ENCODE data around the gene EML5. TPM values are rescaled to one million over a fixed set of nuclear protein-coding genes. Genes with fewer than 3 reads are reported as not detected.

EML5 gene
- total and polyA plus RNA-seq, 2 donors (not counting 1 experiment from before 2014, with no cell fraction given): 0.10 to 0.66 TPM

DNA sequence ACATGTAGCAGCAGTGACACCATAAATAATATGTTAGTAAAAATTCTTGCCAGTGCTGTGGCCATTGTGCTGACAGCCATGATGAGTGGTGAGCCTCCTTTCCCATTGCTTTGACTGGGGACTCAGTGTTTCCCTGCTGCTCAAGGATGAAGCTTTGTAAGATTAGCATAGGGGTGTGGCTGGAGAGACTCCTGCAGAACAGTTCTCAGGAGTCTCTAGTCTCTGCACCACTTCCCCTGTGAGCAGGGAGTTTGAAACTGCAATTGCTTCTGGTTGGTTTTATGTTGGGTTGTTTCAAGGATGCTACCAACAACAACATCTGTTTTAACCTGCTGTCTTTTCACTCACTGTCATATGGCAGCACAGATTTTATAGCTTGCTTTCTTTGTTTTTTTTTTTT, 188.5 kb downstream of the EML5 start:
- no peaks in the 10 kb centered on the region for H3K9me3 ChIP-seq (ENCODE audit: control insufficient read depth, insufficient read depth, low read depth, low read length)
- no peaks in the 10 kb centered on the region for H3K4me1 ChIP-seq (ENCODE audit: control insufficient read depth, extremely low read depth, insufficient read depth, low read length)
- H3K27ac ChIP-seq (ENCODE audit: insufficient read depth, low read length): no peak overlapping the region
- no peak overlapping the region for H3K4me3 ChIP-seq (replicated peaks in 1 of 4; ENCODE audit: control extremely low read depth in 1 of 4, insufficient read depth in 1 of 4, low read depth in 3 of 4, low read length in 4 of 4)
- no peak overlapping the region for H3K9ac ChIP-seq (ENCODE audit: insufficient read depth, low read length)
- no peaks in the 10 kb centered on the region for H3K27me3 ChIP-seq (ENCODE audit: control insufficient read depth, insufficient read depth, low read length)
- no peak overlapping the region for H3K4me2 ChIP-seq (ENCODE audit: extremely low read depth, insufficient read depth, low read length)
- no peak for DNase-seq (ENCODE audit: low read depth in 2 of 2)
- H3K79me2 ChIP-seq (ENCODE audit: control insufficient read depth, insufficient read depth, low read length): no peaks in the 10 kb centered on the region
- no peak for TF ChIP-seq EZH2 (IDR thresholded peaks at IDR 0.05; ENCODE audit: low read length, missing control alignments)
- TF ChIP-seq, protein P1, sequence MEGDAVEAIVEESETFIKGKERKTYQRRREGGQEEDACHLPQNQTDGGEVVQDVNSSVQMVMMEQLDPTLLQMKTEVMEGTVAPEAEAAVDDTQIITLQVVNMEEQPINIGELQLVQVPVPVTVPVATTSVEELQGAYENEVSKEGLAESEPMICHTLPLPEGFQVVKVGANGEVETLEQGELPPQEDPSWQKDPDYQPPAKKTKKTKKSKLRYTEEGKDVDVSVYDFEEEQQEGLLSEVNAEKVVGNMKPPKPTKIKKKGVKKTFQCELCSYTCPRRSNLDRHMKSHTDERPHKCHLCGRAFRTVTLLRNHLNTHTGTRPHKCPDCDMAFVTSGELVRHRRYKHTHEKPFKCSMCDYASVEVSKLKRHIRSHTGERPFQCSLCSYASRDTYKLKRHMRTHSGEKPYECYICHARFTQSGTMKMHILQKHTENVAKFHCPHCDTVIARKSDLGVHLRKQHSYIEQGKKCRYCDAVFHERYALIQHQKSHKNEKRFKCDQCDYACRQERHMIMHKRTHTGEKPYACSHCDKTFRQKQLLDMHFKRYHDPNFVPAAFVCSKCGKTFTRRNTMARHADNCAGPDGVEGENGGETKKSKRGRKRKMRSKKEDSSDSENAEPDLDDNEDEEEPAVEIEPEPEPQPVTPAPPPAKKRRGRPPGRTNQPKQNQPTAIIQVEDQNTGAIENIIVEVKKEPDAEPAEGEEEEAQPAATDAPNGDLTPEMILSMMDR (conservative IDR thresholded peaks at IDR 0.05 in 1 of 2, IDR thresholded peaks at IDR 0.05 in 1 of 2; ENCODE audit: low read depth in 1 of 2, low read length in 2 of 2): no peak
- H4K20me1 ChIP-seq (ENCODE audit: control insufficient read depth, extremely low read depth, insufficient read depth, low read length): no peaks in the 10 kb centered on the region
- H3K36me3 ChIP-seq (ENCODE audit: control insufficient read depth, insufficient read depth, low read length): peaks cover 10% of the 10 kb centered on the region
- H2AFZ ChIP-seq (ENCODE audit: low read length): no peak overlapping the region

DNA sequence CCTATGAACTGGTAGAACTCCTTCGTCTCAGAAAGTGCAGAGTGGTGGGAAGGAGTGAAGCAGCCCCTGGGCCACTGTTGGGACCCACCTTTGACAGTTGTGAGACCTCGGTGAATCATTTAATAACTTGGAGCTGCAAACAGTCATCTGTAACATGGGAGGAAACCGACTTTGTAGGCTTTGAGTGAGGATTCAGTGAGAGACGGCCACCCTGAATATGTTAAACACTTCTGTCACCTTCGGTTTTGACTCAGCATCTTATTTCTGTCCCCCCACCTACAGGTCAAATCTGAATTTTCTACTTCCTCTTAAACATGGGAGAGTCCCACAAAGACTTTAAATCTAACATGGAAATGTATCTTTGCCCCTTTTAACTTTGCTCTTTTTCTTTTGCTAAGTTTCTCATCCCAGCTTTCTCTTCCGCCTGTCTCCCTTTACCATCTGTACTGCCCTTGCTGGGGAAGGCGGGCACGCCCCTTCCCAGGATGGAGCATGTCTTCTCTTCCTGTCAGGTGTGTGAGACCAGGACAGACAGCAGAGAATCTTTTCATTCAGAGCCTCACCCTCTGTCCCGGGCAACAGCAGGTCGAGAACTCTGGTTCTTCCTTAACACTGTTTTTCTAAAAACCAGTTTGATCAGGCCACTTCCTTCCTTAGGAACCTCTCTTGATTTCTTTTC, 192.9 kb downstream of the EML5 start:
- Histone ChIP-seq H3K79me2 (ENCODE audit: control insufficient read depth, insufficient read depth, low read length) (no peaks in the 10 kb centered on the region), H3K27me3 (ENCODE audit: control insufficient read depth, insufficient read depth, low read length) (no peaks in the 10 kb centered on the region), H3K27ac (ENCODE audit: insufficient read depth, low read length) (no peak overlapping the region), H3K4me2 (ENCODE audit: extremely low read depth, insufficient read depth, low read length) (no peak overlapping the region), H3K9me3 (ENCODE audit: control insufficient read depth, insufficient read depth, low read depth, low read length) (no peaks in the 10 kb centered on the region), H3K4me1 (ENCODE audit: control insufficient read depth, extremely low read depth, insufficient read depth, low read length) (no peaks in the 10 kb centered on the region), H3K36me3 (ENCODE audit: control insufficient read depth, insufficient read depth, low read length) (peaks cover 9% of the 10 kb centered on the region), H2AFZ (ENCODE audit: low read length) (no peak overlapping the region), H3K4me3 (replicated peaks in 1 of 4; ENCODE audit: control extremely low read depth in 1 of 4, insufficient read depth in 1 of 4, low read depth in 3 of 4, low read length in 4 of 4) (no peak overlapping the region), H3K9ac (ENCODE audit: insufficient read depth, low read length) (no peak overlapping the region), H4K20me1 (ENCODE audit: control insufficient read depth, extremely low read depth, insufficient read depth, low read length) (no peaks in the 10 kb centered on the region)
- no peak for TF ChIP-seq EZH2 (IDR thresholded peaks at IDR 0.05; ENCODE audit: low read length, missing control alignments)
- TF ChIP-seq, protein P1 (conservative IDR thresholded peaks at IDR 0.05 in 1 of 2, IDR thresholded peaks at IDR 0.05 in 1 of 2; ENCODE audit: low read depth in 1 of 2, low read length in 2 of 2): no peak
- DNase-seq (ENCODE audit: low read depth in 2 of 2): no peak

DNA sequence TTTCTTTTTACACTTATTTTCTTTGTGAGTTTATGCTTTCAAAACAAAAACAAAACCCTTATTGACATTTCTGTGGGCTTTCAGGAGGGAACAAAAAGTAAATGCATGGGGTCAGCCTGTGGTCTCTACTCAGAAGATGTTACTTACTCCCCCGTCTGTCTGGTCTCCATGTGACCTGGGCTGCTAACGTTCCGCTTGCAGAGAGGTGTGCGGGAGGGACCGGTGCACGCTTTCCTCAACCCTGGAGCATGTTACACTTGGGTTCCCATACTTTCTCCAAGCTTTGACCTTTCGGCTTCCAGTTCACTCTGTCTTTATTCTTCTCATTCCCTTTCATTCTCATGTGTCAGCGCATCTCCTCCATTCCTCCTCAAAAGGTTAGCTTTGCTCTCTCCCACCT, 193.4 kb downstream of the EML5 start:
- Histone ChIP-seq H4K20me1 (ENCODE audit: control insufficient read depth, extremely low read depth, insufficient read depth, low read length) (no peaks in the 10 kb centered on the region), H3K4me3 (replicated peaks in 1 of 4; ENCODE audit: control extremely low read depth in 1 of 4, insufficient read depth in 1 of 4, low read depth in 3 of 4, low read length in 4 of 4) (no peak overlapping the region), H3K27ac (ENCODE audit: insufficient read depth, low read length) (no peak overlapping the region), H3K4me1 (ENCODE audit: control insufficient read depth, extremely low read depth, insufficient read depth, low read length) (no peaks in the 10 kb centered on the region), H3K79me2 (ENCODE audit: control insufficient read depth, insufficient read depth, low read length) (no peaks in the 10 kb centered on the region), H3K4me2 (ENCODE audit: extremely low read depth, insufficient read depth, low read length) (no peak overlapping the region), H3K9ac (ENCODE audit: insufficient read depth, low read length) (no peak overlapping the region), H2AFZ (ENCODE audit: low read length) (no peak overlapping the region), H3K36me3 (ENCODE audit: control insufficient read depth, insufficient read depth, low read length) (peaks cover 9% of the 10 kb centered on the region), H3K9me3 (ENCODE audit: control insufficient read depth, insufficient read depth, low read depth, low read length) (no peaks in the 10 kb centered on the region), H3K27me3 (ENCODE audit: control insufficient read depth, insufficient read depth, low read length) (no peaks in the 10 kb centered on the region)
- TF ChIP-seq EZH2 (IDR thresholded peaks at IDR 0.05; ENCODE audit: low read length, missing control alignments): no peak
- TF ChIP-seq, protein P1 (conservative IDR thresholded peaks at IDR 0.05 in 1 of 2, IDR thresholded peaks at IDR 0.05 in 1 of 2; ENCODE audit: low read depth in 1 of 2, low read length in 2 of 2): no peak
- DNase-seq (ENCODE audit: low read depth in 2 of 2): no peak
